HG03095 (cell line): ENCODE measurements around the gene DAB1.

ENCODE experiments used
- ATAC-seq: cut with Tn5 transposase; IDR thresholded peaks from one replicate; pipeline ENCODE4 v1.9.1; 2021; ENCODE audit warnings: moderate library complexity; ENCODE audit not compliant: unreplicated experiment

The DAB1 gene

GRCh38 chr1:56965191-56965590 is 458.7 kb downstream of the DAB1 start:
- ATAC-seq = no peak

- ATAC-seq = no peak
Observed at GRCh38 chr1:56964349-56965017, 459.4 kb downstream of the DAB1 start.

- ATAC-seq = no peak
Observed at GRCh38 chr1:56963667-56964066, 460.2 kb downstream of the DAB1 start.

- ATAC-seq = no peak
Observed at GRCh38 chr1:56961426-56961825, 462.4 kb downstream of the DAB1 start.

GRCh38 chr1:56958526-56958925 is 465.3 kb downstream of the DAB1 start:
- no peak for ATAC-seq

- no peak for ATAC-seq
Observed at GRCh38 chr1:56957931-56958330, 465.9 kb downstream of the DAB1 start.

GRCh38 chr1:56954664-56955063 is 469.2 kb downstream of the DAB1 start:
- ATAC-seq = no peak

- ATAC-seq = no peak
Observed at GRCh38 chr1:56953386-56953785, 470.5 kb downstream of the DAB1 start.

- ATAC-seq = no peak
Observed at GRCh38 chr1:56952501-56952900, 471.4 kb downstream of the DAB1 start.

GRCh38 chr1:56948403-56949023 is 475.3 kb downstream of the DAB1 start:
- ATAC-seq = no peak
